ENCODE data around the gene CARD14. TPM values are rescaled to one million over a fixed set of nuclear protein-coding genes. Genes with fewer than 3 reads are reported as not detected.

CARD14 gene
- total RNA-seq, 1 experiment from 2014 or later = 0.24 TPM

- no peaks in the 10 kb centered on the region for H3K27me3 ChIP-seq (ENCODE audit: insufficient read depth, low read length)
- no peak overlapping the region for H3K4me2 ChIP-seq (ENCODE audit: insufficient read depth, insufficient read length, low read length)
- H2AK5ac ChIP-seq (ENCODE audit: insufficient read length, low read length) = no peak overlapping the region
- H4K20me1 ChIP-seq (ENCODE audit: control insufficient read depth, insufficient read depth, insufficient read length) = no peaks in the 10 kb centered on the region
- H3K27ac ChIP-seq (ENCODE audit: insufficient read length, low read depth, low read length) = no peak overlapping the region
- Mint-ChIP-seq H3K27me3 (ENCODE audit: low read depth) (no peaks in the 10 kb centered on the region; the same call in 1 of the 2 replicates), H3K36me3 (ENCODE audit: insufficient read depth in 1 of 3, low read depth in 3 of 3) (peaks cover 7 to 24% (median 22%) of the 10 kb centered on the region in 3 experiments; a peak in 5 of 7 replicates), H3K4me3 (no peak overlapping the region), H3K4me1 (peaks cover 7 to 11% of the 10 kb centered on the region in 2 experiments), H3K27ac (no peak overlapping the region), H3K9me3 (no peaks in the 10 kb centered on the region)
- H4K8ac ChIP-seq (replicated peaks; ENCODE audit: insufficient read length, low read depth, low read length) = no peak overlapping the region
- peaks cover 5% of the 10 kb centered on the region for H3K23me2 ChIP-seq (ENCODE audit: insufficient read length, low read depth, low read length, poor library complexity, severe bottlenecking)
- H3K9me3 ChIP-seq (ENCODE audit: control insufficient read depth, low read depth, low read length) = no peaks in the 10 kb centered on the region
- H2BK15ac ChIP-seq (ENCODE audit: low read depth, low read length) = no peak overlapping the region
- H4K91ac ChIP-seq (ENCODE audit: insufficient read length, low read depth, low read length) = no peak overlapping the region
- WGBS (ENCODE audit: extremely low coverage, insufficient read length, low lambda C conversion rate) = no CpG with 5 or more reads among the region's 13 CpGs
- H2AFZ ChIP-seq (ENCODE audit: low read length) = no peak overlapping the region
- no peak for TF ChIP-seq CTCF (conservative IDR thresholded peaks at IDR 0.05)
- no peaks in the 10 kb centered on the region for H3K79me1 ChIP-seq (ENCODE audit: insufficient read depth, low read depth, low read length, poor library complexity, severe bottlenecking)
- H2BK20ac ChIP-seq (ENCODE audit: low read depth, low read length, poor library complexity, severe bottlenecking) = no peak overlapping the region
- no peak overlapping the region for H3T11ph ChIP-seq (ENCODE audit: low read length)
- no peak overlapping the region for H3K56ac ChIP-seq (ENCODE audit: insufficient read length, low read depth, low read length)
- no peak overlapping the region for H2BK12ac ChIP-seq (ENCODE audit: insufficient read length, low read depth, low read length)
- H3K4ac ChIP-seq (ENCODE audit: low read depth, low read length) = no peak overlapping the region
- no peak for DNase-seq
- H3K14ac ChIP-seq (ENCODE audit: insufficient read depth, low read length) = no peak overlapping the region
- no peaks in the 10 kb centered on the region for H3K4me1 ChIP-seq (ENCODE audit: insufficient read depth, low read length)
- H4K5ac ChIP-seq (ENCODE audit: insufficient read length, low read depth, low read length) = no peak overlapping the region
- H3K23ac ChIP-seq (ENCODE audit: insufficient read length, low read depth, low read length) = no peak overlapping the region
- H3K79me2 ChIP-seq (ENCODE audit: insufficient read depth, low read length) = no peaks in the 10 kb centered on the region
- H3K18ac ChIP-seq (ENCODE audit: insufficient read length, low read depth, low read length) = no peak overlapping the region
- no peak overlapping the region for H2BK5ac ChIP-seq (ENCODE audit: insufficient read length, low read length)
- no peak overlapping the region for H2BK120ac ChIP-seq (ENCODE audit: low read depth, low read length, poor library complexity, severe bottlenecking)
- no peak overlapping the region for H3K9ac ChIP-seq (ENCODE audit: extremely low read depth, insufficient read length, low read length)
Measured at GRCh38 chr17:80217703-80218362, 48.0 kb downstream of the CARD14 start.
